A673 (cell line): ENCODE results near the gene ADK. TPM values are rescaled to one million over a fixed set of nuclear protein-coding genes. Genes with fewer than 3 reads are reported as not detected.

Experiments used
- BruUV-seq: library from RNA; stranded (reverse); fragments of 400-500 nt; replicated peaks from 2 replicates; lab custom pipeline; 2021; lab: Mats Ljungman, UMichigan
- CTCF ChIA-PET: fragments of 300-600 bp; sonication (Branson Sonifier 250); formaldehyde crosslinking; loops from one replicate; lab custom pipeline; 2022; ENCODE audit warnings: antibody characterized with exemption; lab: Charles Lee
- POLR2A ChIA-PET: fragments of 300-600 bp; sonication (Branson Sonifier 250); formaldehyde crosslinking; loops from one replicate; lab custom pipeline; 2022; ENCODE audit warnings: antibody characterized with exemption; ENCODE audit not compliant: low non-redundant PET; lab: Charles Lee
- DNase-seq: peaks from one replicate; pipeline ENCODE4 v3.0.0-alpha.2; 2015; ENCODE audit warnings: low spot score
- H3K27ac ChIP-seq: fragments of 200-600 bp; sonication (generic); 2 replicates; pipeline ENCODE4 v1.5.1; 2016; ENCODE audit warnings: mixed run types, low read depth, mild to moderate bottlenecking, mixed read lengths, antibody characterized with exemption, low read length; ENCODE audit not compliant: poor library complexity, severe bottlenecking
- H3K27me3 ChIP-seq: fragments of 200-600 bp; sonication (generic); replicated peaks from 2 replicates; pipeline ENCODE4 v1.6.1; 2017; ENCODE audit warnings: mixed run types, low read depth, mild to moderate bottlenecking, mixed read lengths, antibody characterized with exemption, low read length; ENCODE audit not compliant: insufficient read depth, poor library complexity
- H3K36me3 ChIP-seq: fragments of 200-600 bp; sonication (generic); 2 replicates; pipeline ENCODE4 v1.6.1; 2016; ENCODE audit warnings: mixed run types, mild to moderate bottlenecking, mixed read lengths, antibody characterized with exemption, low read length; ENCODE audit not compliant: insufficient read depth, poor library complexity, severe bottlenecking
- H3K4me1 ChIP-seq: fragments of 200-600 bp; sonication (generic); 2 replicates; pipeline ENCODE4 v1.6.1; 2017; ENCODE audit warnings: mixed run types, mild to moderate bottlenecking, mixed read lengths, antibody characterized with exemption, low read length; ENCODE audit not compliant: insufficient read depth, poor library complexity, severe bottlenecking
- H3K4me3 ChIP-seq: fragments of 200-600 bp; sonication (generic); 2 replicates; pipeline ENCODE4 v1.5.1; 2016; ENCODE audit warnings: low read depth, mixed run types, mild to moderate bottlenecking, mixed read lengths, low read length; ENCODE audit not compliant: poor library complexity, severe bottlenecking
- H3K9me3 ChIP-seq: fragments of 200-600 bp; sonication (generic); 2 replicates; pipeline ENCODE4 v1.6.1; 2016; ENCODE audit warnings: mixed run types, low read depth, mild to moderate bottlenecking, mixed read lengths, antibody characterized with exemption, low read length; ENCODE audit not compliant: poor library complexity, severe bottlenecking
- EZH2 ChIP-seq: fragments of 200-600 bp; sonication (generic); IDR thresholded peaks from 2 replicates; pipeline ENCODE4 v1.6.1; 2017; ENCODE audit warnings: borderline replicate concordance, low read depth, mild to moderate bottlenecking, mixed read lengths, antibody characterized with exemption, low read length; ENCODE audit not compliant: poor library complexity, severe bottlenecking
- intact Hi-C: fragments of 100-400 bp; cut with micrococcal nuclease; formaldehyde crosslinking; loops from one replicate; pipeline ENCODE4 v1.10.0; 2022; ENCODE audit not compliant: unreplicated experiment
- total RNA-seq: library from RNA; stranded (reverse); gene quantifications from 2 replicates; pipeline ENCODE4 v1.2.3, GENCODE V29; 2021
- TF ChIP-seq, protein P1 (sequence below): fragments of 300-800, 200-600 bp; sonication (generic); conservative IDR thresholded peaks from 2 replicates; pipeline ENCODE4 v1.5.1; 2017; ENCODE audit warnings: low read depth, mild to moderate bottlenecking, antibody characterized with exemption, low read length, moderate library complexity, mixed read lengths

Gene ADK
- total RNA-seq, 1 experiment from 2014 or later = 49.0 TPM

- Histone ChIP-seq H3K4me1 (peaks cover 45% of the 10 kb centered on the region), H3K4me3 (no peak overlapping the region), H3K27ac (no peak overlapping the region), H3K36me3 (no peaks in the 10 kb centered on the region), H3K27me3 (no peaks in the 10 kb centered on the region), H3K9me3 (no peaks in the 10 kb centered on the region)
- no peak for TF ChIP-seq EZH2
- TF ChIP-seq, protein P1, sequence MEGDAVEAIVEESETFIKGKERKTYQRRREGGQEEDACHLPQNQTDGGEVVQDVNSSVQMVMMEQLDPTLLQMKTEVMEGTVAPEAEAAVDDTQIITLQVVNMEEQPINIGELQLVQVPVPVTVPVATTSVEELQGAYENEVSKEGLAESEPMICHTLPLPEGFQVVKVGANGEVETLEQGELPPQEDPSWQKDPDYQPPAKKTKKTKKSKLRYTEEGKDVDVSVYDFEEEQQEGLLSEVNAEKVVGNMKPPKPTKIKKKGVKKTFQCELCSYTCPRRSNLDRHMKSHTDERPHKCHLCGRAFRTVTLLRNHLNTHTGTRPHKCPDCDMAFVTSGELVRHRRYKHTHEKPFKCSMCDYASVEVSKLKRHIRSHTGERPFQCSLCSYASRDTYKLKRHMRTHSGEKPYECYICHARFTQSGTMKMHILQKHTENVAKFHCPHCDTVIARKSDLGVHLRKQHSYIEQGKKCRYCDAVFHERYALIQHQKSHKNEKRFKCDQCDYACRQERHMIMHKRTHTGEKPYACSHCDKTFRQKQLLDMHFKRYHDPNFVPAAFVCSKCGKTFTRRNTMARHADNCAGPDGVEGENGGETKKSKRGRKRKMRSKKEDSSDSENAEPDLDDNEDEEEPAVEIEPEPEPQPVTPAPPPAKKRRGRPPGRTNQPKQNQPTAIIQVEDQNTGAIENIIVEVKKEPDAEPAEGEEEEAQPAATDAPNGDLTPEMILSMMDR = no peak
- BruUV-seq = no TSS peak
- intact Hi-C loops = no loop called here
- ChIA-PET CTCF (no interaction called here), POLR2A (no interaction called here)
- no peak for DNase-seq
Measured at GRCh38 chr10:74436523-74437170, 285.6 kb downstream of the ADK start.

GRCh38 chr10:74437822-74438221 is 286.8 kb downstream of the ADK start:
- H3K4me1 ChIP-seq = peaks cover 37% of the 10 kb centered on the region
- H3K9me3 ChIP-seq = no peaks in the 10 kb centered on the region
- intact Hi-C loops = no loop called here
- H3K4me3 ChIP-seq = no peak overlapping the region
- no peak for TF ChIP-seq EZH2
- TF ChIP-seq, protein P1 = no peak
- H3K27ac ChIP-seq = no peak overlapping the region
- CTCF ChIA-PET = no interaction called here
- DNase-seq = no peak
- POLR2A ChIA-PET = no interaction called here
- no TSS peak for BruUV-seq
- no peaks in the 10 kb centered on the region for H3K27me3 ChIP-seq
- H3K36me3 ChIP-seq = no peaks in the 10 kb centered on the region

- TF ChIP-seq, protein P1 = no peak
- TF ChIP-seq EZH2 = no peak
- intact Hi-C loops = no loop called here
- H3K27ac ChIP-seq = peak overlapping the region; percentile 66
- H3K4me3 ChIP-seq = no peak overlapping the region
- no TSS peak for BruUV-seq
- POLR2A ChIA-PET = no interaction called here
- H3K4me1 ChIP-seq = peaks cover 25% of the 10 kb centered on the region
- CTCF ChIA-PET = no interaction called here
- no peaks in the 10 kb centered on the region for H3K36me3 ChIP-seq
- no peaks in the 10 kb centered on the region for H3K9me3 ChIP-seq
- DNase-seq = peak; percentile 93
- no peaks in the 10 kb centered on the region for H3K27me3 ChIP-seq
Measured at GRCh38 chr10:74439213-74439612, 288.2 kb downstream of the ADK start.
